Karpas-422 (cell line): ENCODE measurements around the gene DSEL. TPM values are rescaled to one million over a fixed set of nuclear protein-coding genes. Genes with fewer than 3 reads are reported as not detected.

Experiments
- DNase-seq: peaks from one replicate; pipeline ENCODE4 v3.0.0-alpha.2; 2015
- H2AFZ ChIP-seq: fragments of 200-600 bp; sonication (generic); 2 replicates; pipeline ENCODE4 v1.6.1; 2014; ENCODE audit warnings: antibody characterized with exemption, low read length, mixed read lengths
- H3K27ac ChIP-seq: fragments of 200-600 bp; sonication (generic); 2 replicates; pipeline ENCODE4 v1.5.1; 2014; ENCODE audit warnings: mild to moderate bottlenecking, low read length, moderate library complexity
- H3K27me3 ChIP-seq: fragments of 200-600 bp; sonication (generic); 2 replicates; pipeline ENCODE4 v1.6.1; 2014; ENCODE audit warnings: low read length, mixed read lengths
- H3K36me3 ChIP-seq: fragments of 200-600 bp; sonication (generic); 2 replicates; pipeline ENCODE4 v1.6.1; 2014; ENCODE audit warnings: low read length, mixed read lengths; ENCODE audit not compliant: insufficient read depth
- H3K4me1 ChIP-seq: fragments of 200-600 bp; sonication (generic); 2 replicates; pipeline ENCODE4 v1.6.1; 2014; ENCODE audit warnings: mild to moderate bottlenecking, low read length, mixed read lengths
- H3K4me2 ChIP-seq: fragments of 200-600 bp; sonication (generic); 2 replicates; pipeline ENCODE4 v1.6.1; 2014; ENCODE audit warnings: low read length, low read depth, mild to moderate bottlenecking; ENCODE audit not compliant: poor library complexity, severe bottlenecking
- H3K4me3 ChIP-seq: fragments of 200-600 bp; sonication (generic); 2 replicates; pipeline ENCODE4 v1.5.1; 2014; ENCODE audit warnings: mild to moderate bottlenecking, antibody characterized with exemption, low read length, mixed read lengths
- H3K79me2 ChIP-seq: fragments of 200-600 bp; sonication (generic); 2 replicates; pipeline ENCODE4 v1.6.1; 2014; ENCODE audit warnings: mild to moderate bottlenecking, low read length, mixed read lengths
- H3K9ac ChIP-seq: fragments of 200-600 bp; sonication (generic); 2 replicates; pipeline ENCODE4 v1.6.0; 2014; ENCODE audit warnings: low read length
- H3K9me2 ChIP-seq: fragments of 200-600 bp; sonication (generic), shearing (Covaris generic); replicated peaks from 2 replicates; pipeline ENCODE4 v1.6.0; 2014; ENCODE audit warnings: mild to moderate bottlenecking, low read length, moderate library complexity; ENCODE audit not compliant: insufficient read depth
- H3K9me3 ChIP-seq: fragments of 300-700, 200-600 bp; sonication (generic); 2 replicates; pipeline ENCODE4 v1.6.1; 2014; ENCODE audit warnings: low read length, mixed read lengths
- H4K20me1 ChIP-seq: fragments of 200-600 bp; sonication (generic); 2 replicates; pipeline ENCODE4 v1.6.1; 2014; ENCODE audit warnings: mild to moderate bottlenecking, antibody characterized with exemption, low read length, low read depth; ENCODE audit not compliant: insufficient read depth
- total RNA-seq: library from RNA; depleted of rRNA; stranded (reverse); fragments of >200 nt; shearing (Covaris generic); gene quantifications from 2 replicates; pipeline ENCODE4 v1.2.3, GENCODE V29; 2014; ENCODE audit warnings: low replicate concordance

The DSEL gene
- total RNA-seq, 1 experiment from 2014 or later, result not detected

GRCh38 chr18:67520351-67520921 is 3.9 kb upstream of the DSEL start:
- H3K9me2 ChIP-seq, result no peaks in the 10 kb centered on the region
- H3K4me2 ChIP-seq, result no peak overlapping the region
- H3K27me3 ChIP-seq, result no peaks in the 10 kb centered on the region
- no peak overlapping the region for H3K27ac ChIP-seq
- H3K36me3 ChIP-seq, result no peaks in the 10 kb centered on the region
- no peaks in the 10 kb centered on the region for H3K79me2 ChIP-seq
- H3K4me1 ChIP-seq, result no peaks in the 10 kb centered on the region
- H3K9ac ChIP-seq, result no peak overlapping the region
- no peak overlapping the region for H3K4me3 ChIP-seq
- no peak overlapping the region for H2AFZ ChIP-seq
- DNase-seq, result no peak
- H4K20me1 ChIP-seq, result no peaks in the 10 kb centered on the region
- no peaks in the 10 kb centered on the region; the same call in 1 of the 2 replicates for H3K9me3 ChIP-seq

- peaks cover 2% of the 10 kb centered on the region; the same call in 1 of the 2 replicates for H3K9me3 ChIP-seq
- no peak overlapping the region for H3K4me2 ChIP-seq
- DNase-seq, result no peak
- H3K27ac ChIP-seq, result no peak overlapping the region
- H3K9me2 ChIP-seq, result no peaks in the 10 kb centered on the region
- no peak overlapping the region for H3K9ac ChIP-seq
- H3K4me3 ChIP-seq, result no peak overlapping the region
- no peaks in the 10 kb centered on the region for H3K4me1 ChIP-seq
- no peak overlapping the region for H2AFZ ChIP-seq
- no peaks in the 10 kb centered on the region for H3K36me3 ChIP-seq
- no peaks in the 10 kb centered on the region for H3K79me2 ChIP-seq
- no peaks in the 10 kb centered on the region for H3K27me3 ChIP-seq
- no peaks in the 10 kb centered on the region for H4K20me1 ChIP-seq
Observed at GRCh38 chr18:67519592-67519991, 3.1 kb upstream of the DSEL start.

GRCh38 chr18:67518566-67518965 is 2.0 kb upstream of the DSEL start:
- no peak for DNase-seq
- Histone ChIP-seq H3K9me2 (no peaks in the 10 kb centered on the region), H2AFZ (no peak overlapping the region), H3K9ac (no peak overlapping the region), H4K20me1 (no peaks in the 10 kb centered on the region), H3K79me2 (no peaks in the 10 kb centered on the region), H3K27me3 (no peaks in the 10 kb centered on the region), H3K4me1 (no peaks in the 10 kb centered on the region), H3K9me3 (peaks cover 2% of the 10 kb centered on the region; the same call in 1 of the 2 replicates), H3K27ac (no peak overlapping the region), H3K4me3 (no peak overlapping the region), H3K36me3 (no peaks in the 10 kb centered on the region), H3K4me2 (no peak overlapping the region)

GRCh38 chr18:67517444-67517765 is 885 bp upstream of the DSEL start:
- Histone ChIP-seq H3K4me1 (no peaks in the 10 kb centered on the region), H3K79me2 (no peaks in the 10 kb centered on the region), H3K9ac (no peak overlapping the region), H3K9me2 (no peaks in the 10 kb centered on the region), H4K20me1 (no peaks in the 10 kb centered on the region), H3K36me3 (no peaks in the 10 kb centered on the region), H2AFZ (no peak overlapping the region), H3K4me2 (no peak overlapping the region), H3K27me3 (no peaks in the 10 kb centered on the region), H3K4me3 (no peak overlapping the region), H3K27ac (no peak overlapping the region), H3K9me3 (peaks cover 2% of the 10 kb centered on the region; the same call in 1 of the 2 replicates)
- no peak for DNase-seq

GRCh38 chr18:67515942-67516538 is 480 bp downstream of the DSEL start:
- Histone ChIP-seq H2AFZ (no peak overlapping the region), H3K27ac (no peak overlapping the region), H3K4me2 (no peak overlapping the region), H3K4me1 (no peaks in the 10 kb centered on the region), H3K9me2 (no peaks in the 10 kb centered on the region), H3K9me3 (peaks cover 2% of the 10 kb centered on the region; the same call in 1 of the 2 replicates), H3K36me3 (no peaks in the 10 kb centered on the region), H4K20me1 (no peaks in the 10 kb centered on the region), H3K4me3 (no peak overlapping the region), H3K27me3 (no peaks in the 10 kb centered on the region), H3K79me2 (no peaks in the 10 kb centered on the region), H3K9ac (no peak overlapping the region)
- no peak for DNase-seq

GRCh38 chr18:67514901-67515540 is 1.5 kb downstream of the DSEL start:
- Histone ChIP-seq H3K36me3 (no peaks in the 10 kb centered on the region), H2AFZ (no peak overlapping the region), H3K79me2 (no peaks in the 10 kb centered on the region), H4K20me1 (no peaks in the 10 kb centered on the region), H3K4me2 (no peak overlapping the region), H3K9ac (no peak overlapping the region), H3K27ac (no peak overlapping the region), H3K9me3 (peaks cover 2% of the 10 kb centered on the region; the same call in 1 of the 2 replicates), H3K27me3 (no peaks in the 10 kb centered on the region), H3K9me2 (no peaks in the 10 kb centered on the region), H3K4me3 (no peak overlapping the region), H3K4me1 (no peaks in the 10 kb centered on the region)
- DNase-seq, result no peak

- DNase-seq, result no peak
- no peaks in the 10 kb centered on the region for H3K79me2 ChIP-seq
- no peak overlapping the region for H3K4me2 ChIP-seq
Observed at GRCh38 chr18:67514465-67514864, 2.1 kb downstream of the DSEL start.

GRCh38 chr18:67513280-67513679 is 3.2 kb downstream of the DSEL start:
- no peak for DNase-seq
- Histone ChIP-seq H3K9me2 (no peaks in the 10 kb centered on the region), H4K20me1 (no peaks in the 10 kb centered on the region)

More at GRCh38 chr18:67514465-67514864, 2.1 kb downstream of the DSEL start:
- peaks cover 2% of the 10 kb centered on the region; the same call in 1 of the 2 replicates for H3K9me3 ChIP-seq
- no peaks in the 10 kb centered on the region for H4K20me1 ChIP-seq
- no peak overlapping the region for H3K9ac ChIP-seq
- H3K9me2 ChIP-seq, result no peaks in the 10 kb centered on the region
- no peak overlapping the region for H3K27ac ChIP-seq
- no peaks in the 10 kb centered on the region for H3K27me3 ChIP-seq
- no peak overlapping the region for H2AFZ ChIP-seq
- H3K36me3 ChIP-seq, result no peaks in the 10 kb centered on the region
- no peaks in the 10 kb centered on the region for H3K4me1 ChIP-seq
- H3K4me3 ChIP-seq, result no peak overlapping the region

More at GRCh38 chr18:67513280-67513679, 3.2 kb downstream of the DSEL start:
- no peak overlapping the region for H2AFZ ChIP-seq
- H3K4me3 ChIP-seq, result no peak overlapping the region
- no peaks in the 10 kb centered on the region for H3K27me3 ChIP-seq
- H3K79me2 ChIP-seq, result no peaks in the 10 kb centered on the region
- H3K4me1 ChIP-seq, result no peaks in the 10 kb centered on the region
- H3K4me2 ChIP-seq, result no peak overlapping the region
- H3K9me3 ChIP-seq, result peaks cover 2% of the 10 kb centered on the region; the same call in 1 of the 2 replicates
- H3K36me3 ChIP-seq, result no peaks in the 10 kb centered on the region
- no peak overlapping the region for H3K9ac ChIP-seq
- H3K27ac ChIP-seq, result no peak overlapping the region
